HG02610 (cell line): ENCODE results near the gene IFI6.
"Not testable (repeated sequence)": the region's sequence is repeated elsewhere in the genome, so short reads cannot be mapped to it uniquely, and the experiment has no call there.

ENCODE experiments used
- ATAC-seq: cut with Tn5 transposase; IDR thresholded peaks from one replicate; pipeline ENCODE4 v1.9.1; 2021; ENCODE audit warnings: mild to moderate bottlenecking, moderate library complexity; ENCODE audit not compliant: unreplicated experiment

IFI6 gene

GRCh38 chr1:27671964-27672749, at the start of gene IFI6:
Gene IFI6, minus strand, starts transcription at chr1:27672192. Its CDS starts 2,878 bp downstream, at chr1:27669314.
- peak; percentile 82 for ATAC-seq

- ATAC-seq = no peak
Observed at GRCh38 chr1:27719286-27720251, 47.6 kb upstream of the IFI6 start.

- no peak for ATAC-seq
Observed at GRCh38 chr1:27716262-27716895, 44.4 kb upstream of the IFI6 start.

GRCh38 chr1:27713869-27714513, 42.0 kb upstream of the IFI6 start:
- ATAC-seq = no peak

- no peak for ATAC-seq
Observed at GRCh38 chr1:27713139-27713725, 41.2 kb upstream of the IFI6 start.

GRCh38 chr1:27710574-27710973, 38.6 kb upstream of the IFI6 start:
- no peak for ATAC-seq

GRCh38 chr1:27705545-27705944, 33.6 kb upstream of the IFI6 start:
- no peak for ATAC-seq

- ATAC-seq = no peak
Observed at GRCh38 chr1:27704958-27705357, 33.0 kb upstream of the IFI6 start.

GRCh38 chr1:27696835-27697234, 24.8 kb upstream of the IFI6 start:
- not testable (repeated sequence) for ATAC-seq

- peak; percentile 15 for ATAC-seq
Observed at GRCh38 chr1:27690183-27690582, 18.2 kb upstream of the IFI6 start.

GRCh38 chr1:27689423-27690173, 17.6 kb upstream of the IFI6 start:
- peak; percentile 72 for ATAC-seq

GRCh38 chr1:27687906-27688305, 15.9 kb upstream of the IFI6 start:
- ATAC-seq = no peak

- no peak for ATAC-seq
Observed at GRCh38 chr1:27686223-27686990, 14.4 kb upstream of the IFI6 start.

GRCh38 chr1:27684176-27684575, 12.2 kb upstream of the IFI6 start:
- no peak for ATAC-seq

- ATAC-seq = no peak
Observed at GRCh38 chr1:27682351-27682944, 10.5 kb upstream of the IFI6 start.

GRCh38 chr1:27681580-27681979, 9.6 kb upstream of the IFI6 start:
- not testable (repeated sequence) for ATAC-seq

GRCh38 chr1:27680225-27680791, 8.3 kb upstream of the IFI6 start:
- ATAC-seq = not testable (repeated sequence)

GRCh38 chr1:27678747-27679146, 6.8 kb upstream of the IFI6 start:
- ATAC-seq = no peak
